HEK293 (cell line): ENCODE measurements around the gene PRDX2.

Experiments used
- GFI1B ChIP-seq: fragments of 450-650 bp; formaldehyde crosslinking; IDR thresholded peaks from 2 replicates; pipeline ENCODE4 v1.5.1; 2016; ENCODE audit warnings: missing biosample characterization, missing genetic modification characterization
- GLI2 ChIP-seq: fragments of 450-650 bp; formaldehyde crosslinking; IDR thresholded peaks from 2 replicates; pipeline ENCODE4; 2017; ENCODE audit warnings: missing biosample characterization, missing genetic modification characterization, low read depth, borderline replicate concordance
- GLIS1 ChIP-seq: fragments of 450-650 bp; formaldehyde crosslinking; IDR thresholded peaks from 2 replicates; pipeline ENCODE4 v1.5.1; 2016; ENCODE audit warnings: missing biosample characterization, missing genetic modification characterization
- HOXC10 ChIP-seq: sonication (generic); formaldehyde crosslinking; IDR thresholded peaks from 2 replicates; pipeline ENCODE4 v1.8.1; 2023; ENCODE audit warnings: mild to moderate bottlenecking, missing genetic modification reagents
- IKZF3 ChIP-seq: fragments of 450-650 bp; IDR thresholded peaks from 2 replicates; pipeline ENCODE4 v1.5.0; 2018; ENCODE audit warnings: missing biosample characterization, mild to moderate bottlenecking, missing genetic modification characterization, moderate library complexity
- KLF10 ChIP-seq: fragments of 450-650 bp; IDR thresholded peaks from 2 replicates; pipeline ENCODE4 v1.5.1; 2018; ENCODE audit warnings: missing biosample characterization, mild to moderate bottlenecking, missing genetic modification characterization
- REPIN1 ChIP-seq: fragments of 450-650 bp; formaldehyde crosslinking; IDR thresholded peaks from 2 replicates; pipeline ENCODE4 v1.5.1; 2017; ENCODE audit warnings: missing biosample characterization, missing genetic modification characterization, low read depth
- WT1 ChIP-seq: fragments of 450-650 bp; formaldehyde crosslinking; IDR thresholded peaks from 2 replicates; pipeline ENCODE4 v1.5.1; 2016; ENCODE audit warnings: missing biosample characterization, missing genetic modification characterization
- YY1 ChIP-seq: fragments of 450-650 bp; formaldehyde crosslinking; IDR thresholded peaks from 2 replicates; pipeline ENCODE4 v1.5.1; 2018; ENCODE audit warnings: missing biosample characterization, missing genetic modification characterization
- ZBTB7A ChIP-seq: fragments of 450-650 bp; formaldehyde crosslinking; IDR thresholded peaks from 2 replicates; pipeline ENCODE4 v1.5.1; 2016; ENCODE audit warnings: low read depth, missing biosample characterization, missing genetic modification characterization
- ZFP41 ChIP-seq: fragments of 450-650 bp; formaldehyde crosslinking; IDR thresholded peaks from 2 replicates; pipeline ENCODE4 v1.5.1; 2016; ENCODE audit warnings: missing biosample characterization, missing genetic modification characterization, borderline replicate concordance
- ZNF112 ChIP-seq: fragments of 450-650 bp; formaldehyde crosslinking; IDR thresholded peaks from 2 replicates; pipeline ENCODE4 v1.5.0; 2017; ENCODE audit warnings: missing biosample characterization, missing genetic modification characterization
- ZNF16 ChIP-seq: fragments of 450-650 bp; formaldehyde crosslinking; IDR thresholded peaks from 2 replicates; pipeline ENCODE4 v1.5.1; 2016; ENCODE audit warnings: low read depth, missing biosample characterization, missing genetic modification characterization
- ZNF223 ChIP-seq: fragments of 450-650 bp; formaldehyde crosslinking; IDR thresholded peaks from 2 replicates; pipeline ENCODE4 v1.5.1; 2016; ENCODE audit warnings: missing biosample characterization, missing genetic modification characterization
- ZNF24 ChIP-seq: fragments of 450-650 bp; formaldehyde crosslinking; IDR thresholded peaks from 2 replicates; pipeline ENCODE4 v1.5.1; 2016; ENCODE audit warnings: missing biosample characterization, missing genetic modification characterization
- ZNF324 ChIP-seq: fragments of 450-650 bp; formaldehyde crosslinking; IDR thresholded peaks from 2 replicates; pipeline ENCODE4 v1.5.1; 2016; ENCODE audit warnings: missing biosample characterization, missing genetic modification characterization
- ZNF341 ChIP-seq: fragments of 450-650 bp; formaldehyde crosslinking; IDR thresholded peaks from 2 replicates; pipeline ENCODE4; 2016; ENCODE audit warnings: low read depth, missing biosample characterization, missing genetic modification characterization
- ZNF354C ChIP-seq: fragments of 450-650 bp; formaldehyde crosslinking; IDR thresholded peaks from 2 replicates; pipeline ENCODE4 v1.5.1; 2016; ENCODE audit warnings: missing biosample characterization, missing genetic modification characterization, low read depth, borderline replicate concordance
- ZNF391 ChIP-seq: fragments of 450-650 bp; formaldehyde crosslinking; IDR thresholded peaks from 2 replicates; pipeline ENCODE4 v1.5.1; 2016; ENCODE audit warnings: low read depth, missing biosample characterization, missing genetic modification characterization, borderline replicate concordance
- ZNF423 ChIP-seq: fragments of 450-650 bp; formaldehyde crosslinking; IDR thresholded peaks from 2 replicates; pipeline ENCODE4 v1.5.1; 2016; ENCODE audit warnings: missing biosample characterization, missing genetic modification characterization
- ZNF426 ChIP-seq: fragments of 450-650 bp; formaldehyde crosslinking; IDR thresholded peaks from 2 replicates; pipeline ENCODE4 v1.5.1; 2017; ENCODE audit warnings: missing biosample characterization, missing genetic modification characterization, mild to moderate bottlenecking, inconsistent platforms, moderate library complexity
- ZNF449 ChIP-seq: fragments of 450-650 bp; formaldehyde crosslinking; IDR thresholded peaks from 2 replicates; pipeline ENCODE4 v1.5.1; 2017; ENCODE audit warnings: missing biosample characterization, mild to moderate bottlenecking, missing genetic modification characterization, moderate library complexity
- ZNF473 ChIP-seq: fragments of 450-650 bp; formaldehyde crosslinking; IDR thresholded peaks from 2 replicates; pipeline ENCODE4 v1.5.1; 2017; ENCODE audit warnings: missing biosample characterization, missing genetic modification characterization
- ZNF548 ChIP-seq: fragments of 450-650 bp; formaldehyde crosslinking; IDR thresholded peaks from 2 replicates; pipeline ENCODE4 v1.5.1; 2016; ENCODE audit warnings: missing biosample characterization, missing genetic modification characterization
- ZNF596 ChIP-seq: fragments of 450-650 bp; IDR thresholded peaks from 2 replicates; pipeline ENCODE4 v1.5.0; 2018; ENCODE audit warnings: missing biosample characterization, mild to moderate bottlenecking, missing genetic modification characterization, moderate library complexity
- ZNF645 ChIP-seq: fragments of 450-650 bp; formaldehyde crosslinking; IDR thresholded peaks from 2 replicates; pipeline ENCODE4; 2016; ENCODE audit warnings: missing biosample characterization, missing genetic modification characterization
- ZNF747 ChIP-seq: fragments of 450-650 bp; formaldehyde crosslinking; IDR thresholded peaks from 2 replicates; pipeline ENCODE4 v1.5.1; 2016; ENCODE audit warnings: missing biosample characterization, missing genetic modification characterization
- ZSCAN23 ChIP-seq: fragments of 450-650 bp; formaldehyde crosslinking; IDR thresholded peaks from 2 replicates; pipeline ENCODE4 v1.5.1; 2016; ENCODE audit warnings: missing biosample characterization, missing genetic modification characterization
- ZXDB ChIP-seq: fragments of 450-650 bp; formaldehyde crosslinking; IDR thresholded peaks from 2 replicates; pipeline ENCODE4 v1.5.1; 2016; ENCODE audit warnings: missing biosample characterization, missing genetic modification characterization
- TF ChIP-seq, protein P1 (sequence below): fragments of 450-650 bp; formaldehyde crosslinking; IDR thresholded peaks from 2 replicates; pipeline ENCODE4 v1.5.1; 2017; ENCODE audit warnings: missing biosample characterization, missing genetic modification characterization
- TF ChIP-seq, protein P2 (sequence below): fragments of 450-650 bp; formaldehyde crosslinking; IDR thresholded peaks from 2 replicates; pipeline ENCODE4 v1.5.1; 2016; ENCODE audit warnings: missing biosample characterization, missing genetic modification characterization
- TF ChIP-seq, protein P3 (sequence below): fragments of 450-650 bp; formaldehyde crosslinking; IDR thresholded peaks from 2 replicates; pipeline ENCODE4 v1.5.0; 2017; ENCODE audit warnings: missing biosample characterization, missing genetic modification characterization, borderline replicate concordance

Gene PRDX2

GRCh38 chr19:12806242-12807081, 4.9 kb upstream of the PRDX2 start, which contains the start of gene RNASEH2A (continued):
- TF ChIP-seq KLF10 (tag by site-specific recombination) = peak; percentile 81; the same call in 1 of the 2 replicates
- TF ChIP-seq ZNF341 = peak; percentile 60
- TF ChIP-seq ZFP41 = no peak
- TF ChIP-seq, protein P1, sequence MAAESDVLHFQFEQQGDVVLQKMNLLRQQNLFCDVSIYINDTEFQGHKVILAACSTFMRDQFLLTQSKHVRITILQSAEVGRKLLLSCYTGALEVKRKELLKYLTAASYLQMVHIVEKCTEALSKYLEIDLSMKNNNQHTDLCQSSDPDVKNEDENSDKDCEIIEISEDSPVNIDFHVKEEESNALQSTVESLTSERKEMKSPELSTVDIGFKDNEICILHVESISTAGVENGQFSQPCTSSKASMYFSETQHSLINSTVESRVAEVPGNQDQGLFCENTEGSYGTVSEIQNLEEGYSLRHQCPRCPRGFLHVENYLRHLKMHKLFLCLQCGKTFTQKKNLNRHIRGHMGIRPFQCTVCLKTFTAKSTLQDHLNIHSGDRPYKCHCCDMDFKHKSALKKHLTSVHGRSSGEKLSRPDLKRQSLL (tag by site-specific recombination) = no peak
- peak; percentile 9; the same call in 1 of the 2 replicates for TF ChIP-seq GLIS1 (tag by site-specific recombination)
- no peak for TF ChIP-seq ZNF354C (tag by site-specific recombination)
- TF ChIP-seq, protein P2, sequence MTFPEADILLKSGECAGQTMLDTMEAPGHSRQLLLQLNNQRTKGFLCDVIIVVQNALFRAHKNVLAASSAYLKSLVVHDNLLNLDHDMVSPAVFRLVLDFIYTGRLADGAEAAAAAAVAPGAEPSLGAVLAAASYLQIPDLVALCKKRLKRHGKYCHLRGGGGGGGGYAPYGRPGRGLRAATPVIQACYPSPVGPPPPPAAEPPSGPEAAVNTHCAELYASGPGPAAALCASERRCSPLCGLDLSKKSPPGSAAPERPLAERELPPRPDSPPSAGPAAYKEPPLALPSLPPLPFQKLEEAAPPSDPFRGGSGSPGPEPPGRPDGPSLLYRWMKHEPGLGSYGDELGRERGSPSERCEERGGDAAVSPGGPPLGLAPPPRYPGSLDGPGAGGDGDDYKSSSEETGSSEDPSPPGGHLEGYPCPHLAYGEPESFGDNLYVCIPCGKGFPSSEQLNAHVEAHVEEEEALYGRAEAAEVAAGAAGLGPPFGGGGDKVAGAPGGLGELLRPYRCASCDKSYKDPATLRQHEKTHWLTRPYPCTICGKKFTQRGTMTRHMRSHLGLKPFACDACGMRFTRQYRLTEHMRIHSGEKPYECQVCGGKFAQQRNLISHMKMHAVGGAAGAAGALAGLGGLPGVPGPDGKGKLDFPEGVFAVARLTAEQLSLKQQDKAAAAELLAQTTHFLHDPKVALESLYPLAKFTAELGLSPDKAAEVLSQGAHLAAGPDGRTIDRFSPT (tag by site-specific recombination) = peak; percentile 48; the same call in 1 of the 2 replicates
- TF ChIP-seq ZNF548 (tag by site-specific recombination) = no peak
- peak; percentile 30; the same call in 1 of the 2 replicates for TF ChIP-seq WT1 (tag by site-specific recombination)
- TF ChIP-seq ZNF426 (tag by site-specific recombination) = no peak
- no peak for TF ChIP-seq ZNF645
- TF ChIP-seq ZNF449 (tag by site-specific recombination) = no peak
- TF ChIP-seq ZBTB7A (tag by site-specific recombination) = peak; percentile 70; the same call in 1 of the 2 replicates
- no peak for TF ChIP-seq ZNF223 (tag by site-specific recombination)
- TF ChIP-seq REPIN1 (tag by site-specific recombination) = peak; percentile 85; the same call in 1 of the 2 replicates
- TF ChIP-seq GLI2 (tag by site-specific recombination) = no peak
- TF ChIP-seq ZNF24 (tag by site-specific recombination) = 0 out of 2 replicates have a peak, but pooled peaks have one; percentile 32
- TF ChIP-seq ZNF747 (tag by site-specific recombination) = no peak
- no peak for TF ChIP-seq ZNF423 (tag by site-specific recombination)
- 0 out of 2 replicates have a peak, but pooled peaks have one; percentile 2 for TF ChIP-seq IKZF3 (tag by site-specific recombination)
- peak; percentile 42; the same call in 1 of the 2 replicates for TF ChIP-seq YY1 (tag by site-specific recombination)
- TF ChIP-seq ZNF391 = 0 out of 2 replicates have a peak, but pooled peaks have one; percentile 61
- no peak for TF ChIP-seq ZNF596 (tag by site-specific recombination)
- no peak for TF ChIP-seq ZNF16 (tag by site-specific recombination)
- TF ChIP-seq ZXDB = peak; percentile 98
- no peak; the same call in 1 of the 2 replicates for TF ChIP-seq ZNF324 (tag by site-specific recombination)
- TF ChIP-seq, protein P3, sequence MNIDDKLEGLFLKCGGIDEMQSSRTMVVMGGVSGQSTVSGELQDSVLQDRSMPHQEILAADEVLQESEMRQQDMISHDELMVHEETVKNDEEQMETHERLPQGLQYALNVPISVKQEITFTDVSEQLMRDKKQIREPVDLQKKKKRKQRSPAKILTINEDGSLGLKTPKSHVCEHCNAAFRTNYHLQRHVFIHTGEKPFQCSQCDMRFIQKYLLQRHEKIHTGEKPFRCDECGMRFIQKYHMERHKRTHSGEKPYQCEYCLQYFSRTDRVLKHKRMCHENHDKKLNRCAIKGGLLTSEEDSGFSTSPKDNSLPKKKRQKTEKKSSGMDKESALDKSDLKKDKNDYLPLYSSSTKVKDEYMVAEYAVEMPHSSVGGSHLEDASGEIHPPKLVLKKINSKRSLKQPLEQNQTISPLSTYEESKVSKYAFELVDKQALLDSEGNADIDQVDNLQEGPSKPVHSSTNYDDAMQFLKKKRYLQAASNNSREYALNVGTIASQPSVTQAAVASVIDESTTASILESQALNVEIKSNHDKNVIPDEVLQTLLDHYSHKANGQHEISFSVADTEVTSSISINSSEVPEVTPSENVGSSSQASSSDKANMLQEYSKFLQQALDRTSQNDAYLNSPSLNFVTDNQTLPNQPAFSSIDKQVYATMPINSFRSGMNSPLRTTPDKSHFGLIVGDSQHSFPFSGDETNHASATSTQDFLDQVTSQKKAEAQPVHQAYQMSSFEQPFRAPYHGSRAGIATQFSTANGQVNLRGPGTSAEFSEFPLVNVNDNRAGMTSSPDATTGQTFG (tag by site-specific recombination) = no peak
- no peak for TF ChIP-seq ZNF473
- no peak for TF ChIP-seq GFI1B (tag by site-specific recombination)
- TF ChIP-seq HOXC10 (CRISPR knock-in tag) = 0 out of 2 replicates have a peak, but pooled peaks have one; percentile 82
- TF ChIP-seq ZSCAN23 (tag by site-specific recombination) = peak; percentile 74; the same call in 1 of the 2 replicates
- no peak for TF ChIP-seq ZNF112 (tag by site-specific recombination)
